HG03097 (cell line): Measurements from ENCODE around the gene TRABD2B.

ENCODE experiments used
- ATAC-seq: cut with Tn5 transposase; IDR thresholded peaks from one replicate; pipeline ENCODE4 v1.9.1; 2021; ENCODE audit not compliant: unreplicated experiment, low FRiP score

The TRABD2B gene

DNA sequence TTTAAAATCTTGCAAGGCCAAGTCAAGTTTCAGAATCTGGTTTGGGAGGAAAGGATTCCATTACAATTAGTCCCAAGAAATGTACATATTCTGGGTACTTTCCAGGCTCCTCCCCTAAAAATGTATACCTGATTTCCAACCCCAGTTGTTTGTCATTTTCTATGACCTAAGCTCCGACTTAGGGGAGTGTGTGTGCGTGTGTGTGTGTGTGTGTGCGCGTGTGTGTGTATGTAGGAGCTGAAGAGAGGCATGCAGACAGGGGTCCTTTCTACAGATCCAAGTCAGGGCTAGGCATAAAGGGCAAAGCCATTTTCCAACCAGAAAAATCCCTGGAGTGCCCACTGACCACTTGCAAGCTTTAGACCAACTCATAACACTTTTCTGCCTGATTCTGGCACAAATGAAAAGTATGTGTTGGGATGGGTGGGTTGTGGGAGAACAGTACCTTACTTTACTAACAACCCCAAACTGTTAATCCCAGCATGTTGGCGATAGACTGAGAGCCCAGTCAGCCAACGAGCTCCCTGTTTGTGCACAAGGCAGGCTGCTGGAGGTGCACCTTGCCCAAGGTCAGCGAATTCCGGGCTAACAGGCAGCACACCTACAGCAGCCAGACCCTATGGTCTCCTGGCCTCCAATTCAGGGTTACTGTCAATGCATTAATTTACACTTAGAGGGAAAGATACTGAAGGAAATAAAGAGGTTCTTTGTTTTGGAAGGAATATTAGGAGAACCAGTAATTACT, 1.7 kb downstream of the TRABD2B start:
- no peak for ATAC-seq

- no peak for ATAC-seq
Measured at GRCh38 chr1:47993881-47994625, 3.1 kb downstream of the TRABD2B start.

GRCh38 chr1:47993416-47993740, 3.8 kb downstream of the TRABD2B start:
- ATAC-seq: no peak

- ATAC-seq: no peak
Measured at GRCh38 chr1:47992720-47993415, 4.3 kb downstream of the TRABD2B start.

- ATAC-seq: no peak
Measured at GRCh38 chr1:47991673-47992072, 5.5 kb downstream of the TRABD2B start.

- ATAC-seq: no peak
Measured at GRCh38 chr1:47991187-47991586, 6.0 kb downstream of the TRABD2B start.

GRCh38 chr1:47990286-47990685, 6.9 kb downstream of the TRABD2B start:
- ATAC-seq: no peak

GRCh38 chr1:47987601-47988000, 9.6 kb downstream of the TRABD2B start:
- no peak for ATAC-seq

- no peak for ATAC-seq
Measured at GRCh38 chr1:47986761-47987200, 10.4 kb downstream of the TRABD2B start.

DNA sequence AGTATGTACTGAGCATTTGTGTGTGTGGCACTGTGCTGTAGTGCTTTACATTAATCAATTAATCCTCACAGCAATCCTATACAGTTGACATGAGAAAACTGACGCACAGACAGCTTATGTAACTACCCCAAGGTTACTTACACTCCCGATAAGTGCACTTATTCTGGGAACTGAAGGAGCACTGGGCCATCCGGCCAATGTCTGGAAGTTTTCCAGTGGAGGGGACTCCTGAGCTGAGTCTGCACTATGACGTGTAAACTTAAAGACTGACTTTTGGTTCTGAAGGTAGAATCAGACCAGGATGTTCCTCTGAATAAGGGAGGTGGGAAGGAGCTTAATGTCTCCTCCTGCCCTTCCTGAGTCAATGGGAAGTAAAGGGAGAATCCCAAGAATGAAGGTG, 12.2 kb downstream of the TRABD2B start:
- no peak for ATAC-seq

- no peak for ATAC-seq
Measured at GRCh38 chr1:47984175-47984789, 12.9 kb downstream of the TRABD2B start.

DNA sequence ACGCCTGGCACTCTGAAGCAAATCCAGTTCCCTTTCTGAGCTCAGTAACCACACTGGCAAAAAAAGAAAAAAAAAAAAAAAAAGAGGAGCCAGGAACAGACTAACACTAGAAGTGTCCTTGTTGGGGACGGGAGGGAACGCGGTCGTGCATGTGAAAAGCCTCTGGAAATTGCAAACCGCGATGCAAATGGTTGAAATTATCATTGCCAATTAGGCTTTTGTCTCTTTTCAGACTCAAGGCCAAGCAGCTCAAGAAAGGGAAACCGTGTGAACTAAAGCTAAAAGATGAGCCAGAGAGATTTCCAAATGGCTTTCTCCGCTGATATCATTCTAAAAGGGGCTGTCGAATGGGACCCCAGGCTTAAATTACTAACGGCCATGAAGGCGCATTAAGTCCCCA, 13.5 kb downstream of the TRABD2B start:
- ATAC-seq: no peak

GRCh38 chr1:47981667-47982350, 15.4 kb downstream of the TRABD2B start:
- no peak for ATAC-seq

DNA sequence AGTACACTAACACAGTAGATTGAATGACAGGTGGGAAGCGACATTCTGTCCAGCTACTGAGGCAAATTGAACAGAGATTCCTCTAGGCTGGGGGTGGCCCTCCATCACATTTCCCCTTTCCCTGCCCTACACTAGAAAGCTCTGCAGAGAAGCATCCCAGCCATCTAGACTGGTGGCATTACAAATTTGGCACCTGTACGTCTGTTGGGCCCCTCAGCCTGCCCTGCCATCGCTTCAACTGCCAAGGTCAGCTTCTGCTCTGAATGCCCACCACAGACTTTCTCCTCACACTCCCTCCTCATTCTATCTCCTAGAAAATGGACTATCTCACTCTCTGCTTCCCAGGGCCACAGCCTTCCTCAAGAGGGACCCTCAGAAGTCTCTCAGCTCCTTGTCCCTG, 16.7 kb downstream of the TRABD2B start:
- no peak for ATAC-seq

GRCh38 chr1:47979724-47980123, 17.5 kb downstream of the TRABD2B start:
- no peak for ATAC-seq

DNA sequence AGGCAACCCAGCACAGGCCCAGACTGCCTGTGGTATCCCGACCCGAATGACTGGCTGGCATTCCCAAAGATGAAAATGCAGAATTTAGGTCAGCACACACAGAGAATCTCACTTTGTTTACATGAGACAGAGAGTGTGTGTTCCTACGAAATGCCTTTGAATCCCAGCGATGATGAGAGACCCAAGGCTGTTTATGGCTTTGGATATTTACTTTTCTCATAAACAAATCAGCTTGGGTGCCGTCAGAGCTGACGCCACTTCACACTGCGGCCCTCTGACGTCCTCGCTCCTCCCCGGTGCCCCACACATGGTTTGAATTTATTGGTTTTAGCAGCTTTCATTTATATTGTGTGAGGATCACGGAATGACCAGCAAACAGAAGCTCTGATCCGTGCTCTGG, 18.7 kb downstream of the TRABD2B start:
- ATAC-seq: no peak

- no peak for ATAC-seq
Measured at GRCh38 chr1:47976728-47977127, 20.5 kb downstream of the TRABD2B start.

GRCh38 chr1:47976267-47976666, 20.9 kb downstream of the TRABD2B start:
- no peak for ATAC-seq

GRCh38 chr1:47975302-47975921, 21.8 kb downstream of the TRABD2B start:
- no peak for ATAC-seq

- no peak for ATAC-seq
Measured at GRCh38 chr1:47972864-47973432, 24.2 kb downstream of the TRABD2B start.
